GM19463 (cell line): ENCODE data around the gene LGSN.
"Not testable (repeated sequence)": the region's sequence is repeated elsewhere in the genome, so short reads cannot be mapped to it uniquely, and the experiment has no call there.

ENCODE experiments used
- ATAC-seq: cut with Tn5 transposase; IDR thresholded peaks from one replicate; pipeline ENCODE4 v1.9.1; 2021; ENCODE audit warnings: mild to moderate bottlenecking, moderate library complexity; ENCODE audit not compliant: unreplicated experiment

The LGSN gene

GRCh38 chr6:63307581-63308246, 12.1 kb downstream of the LGSN start:
- peak; percentile 84 for ATAC-seq

DNA sequence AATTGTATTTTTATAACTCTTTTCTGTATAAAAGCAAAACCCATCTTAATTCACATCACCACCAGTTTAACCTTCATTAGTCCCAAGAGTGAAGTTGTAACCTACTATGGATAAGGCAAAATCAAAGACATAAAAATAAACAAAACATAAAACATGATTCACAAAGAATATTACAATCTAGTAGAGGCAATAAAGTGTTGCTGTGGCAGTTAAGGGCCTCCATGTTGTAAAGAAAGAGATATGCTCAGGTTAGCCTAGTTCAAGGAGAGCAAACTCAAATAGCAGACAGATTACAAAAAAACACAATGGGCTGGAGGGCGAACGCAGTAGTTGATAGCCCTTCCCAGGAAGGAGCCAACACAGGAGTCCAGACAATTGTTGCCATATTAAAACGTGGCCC, 13.4 kb downstream of the LGSN start:
- no peak for ATAC-seq

DNA sequence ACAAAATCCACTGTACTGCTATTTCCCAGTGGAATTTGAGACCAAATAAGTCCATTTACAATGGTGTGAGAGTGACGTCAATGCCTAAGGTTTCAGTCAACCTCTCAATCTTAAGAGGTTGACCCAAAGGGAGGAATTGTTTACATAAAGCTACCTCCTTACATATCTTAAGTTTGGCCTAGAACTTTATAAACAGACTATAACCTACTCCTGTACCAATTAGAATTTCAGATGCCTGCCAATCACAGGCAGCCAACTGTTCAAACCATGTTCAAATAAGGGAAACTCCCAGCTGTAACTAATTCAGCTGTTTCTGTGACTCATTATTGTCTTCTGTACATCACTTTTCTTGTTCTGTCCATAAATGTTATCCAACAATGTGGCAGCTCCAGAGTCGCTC, 14.5 kb downstream of the LGSN start:
- peak; percentile 41 for ATAC-seq

DNA sequence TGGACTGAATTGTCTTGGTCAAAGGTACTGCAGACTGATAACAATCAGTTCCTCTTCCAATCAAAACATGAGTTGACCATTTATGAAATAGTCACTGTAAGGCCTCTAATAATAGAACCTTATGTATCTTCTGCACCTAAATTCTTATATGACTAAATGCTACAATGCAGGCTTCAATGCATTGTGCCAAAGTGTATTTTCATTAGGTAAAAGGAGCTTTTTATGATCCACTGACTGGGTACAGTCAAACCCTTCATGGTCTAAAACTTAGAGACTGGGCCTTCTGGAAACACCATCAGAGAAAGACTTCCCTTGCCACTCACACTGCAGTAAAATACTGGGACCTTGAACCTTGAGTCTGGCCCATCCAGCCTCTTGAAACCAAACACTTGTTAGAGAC, 16.3 kb downstream of the LGSN start:
- ATAC-seq: no peak

- no peak for ATAC-seq
These were observed 20.1 kb downstream of the LGSN start for GRCh38 chr6:63299667-63300066.

DNA sequence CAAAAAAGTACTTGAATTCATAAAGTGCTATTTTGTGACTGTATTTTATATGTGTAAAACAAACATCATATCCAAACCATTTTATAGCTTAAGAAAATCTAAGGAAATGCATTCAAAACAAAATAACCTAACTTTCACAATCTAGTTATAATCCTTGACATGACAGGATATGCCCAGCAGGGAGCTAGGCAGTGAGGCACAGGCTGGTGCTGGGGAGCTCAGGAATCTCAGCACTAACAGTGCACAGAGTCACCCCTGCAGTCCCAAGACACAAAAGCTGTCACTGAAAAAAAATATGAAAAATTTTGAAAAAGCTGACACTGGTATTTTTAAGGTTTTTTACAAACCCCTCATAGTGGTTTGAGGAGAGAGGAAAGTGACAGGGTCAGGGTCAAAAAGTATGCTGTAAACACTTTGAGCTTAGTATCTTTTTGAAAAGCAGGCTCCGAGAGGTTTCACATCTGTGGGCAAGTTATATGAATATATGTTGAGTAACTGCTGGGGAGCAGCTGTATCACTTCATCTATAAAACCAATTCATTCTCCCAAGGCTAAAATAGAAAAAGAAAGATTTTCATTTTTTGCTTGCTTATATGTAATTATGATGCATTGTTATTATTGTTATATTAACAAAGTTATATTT, 24.1 kb downstream of the LGSN start:
- no peak for ATAC-seq

GRCh38 chr6:63290492-63291058, 29.2 kb downstream of the LGSN start:
- no peak for ATAC-seq

GRCh38 chr6:63289269-63289872, 30.4 kb downstream of the LGSN start:
- no peak for ATAC-seq

DNA sequence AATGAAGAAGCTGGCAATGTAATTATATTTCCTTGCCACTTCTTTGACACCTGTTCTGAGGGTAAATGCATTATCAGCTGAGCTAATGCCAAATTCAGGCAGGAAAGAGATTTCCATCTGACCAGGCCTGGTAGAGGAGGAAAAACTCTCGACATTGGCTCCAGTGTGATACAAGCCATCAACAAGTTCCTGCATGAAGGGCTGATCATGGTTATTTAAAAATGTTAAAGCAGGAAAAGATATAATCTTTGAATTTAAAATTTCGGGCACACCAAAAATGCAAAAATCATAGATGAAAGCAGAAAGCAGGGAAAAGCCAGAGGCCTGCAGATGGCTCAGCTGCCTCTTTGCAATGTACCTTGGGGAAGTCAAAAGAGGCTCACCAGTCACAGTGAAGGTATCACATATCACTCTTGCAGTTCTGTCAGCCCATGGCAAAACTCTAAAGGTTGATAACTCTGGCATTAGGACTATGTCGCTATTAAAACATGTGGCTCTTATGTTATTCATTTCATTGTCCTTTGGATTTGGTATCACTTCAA, 39.1 kb downstream of the LGSN start:
- no peak for ATAC-seq

- ATAC-seq: peak; percentile 50
These were observed 40.9 kb downstream of the LGSN start for GRCh38 chr6:63278916-63279315.

DNA sequence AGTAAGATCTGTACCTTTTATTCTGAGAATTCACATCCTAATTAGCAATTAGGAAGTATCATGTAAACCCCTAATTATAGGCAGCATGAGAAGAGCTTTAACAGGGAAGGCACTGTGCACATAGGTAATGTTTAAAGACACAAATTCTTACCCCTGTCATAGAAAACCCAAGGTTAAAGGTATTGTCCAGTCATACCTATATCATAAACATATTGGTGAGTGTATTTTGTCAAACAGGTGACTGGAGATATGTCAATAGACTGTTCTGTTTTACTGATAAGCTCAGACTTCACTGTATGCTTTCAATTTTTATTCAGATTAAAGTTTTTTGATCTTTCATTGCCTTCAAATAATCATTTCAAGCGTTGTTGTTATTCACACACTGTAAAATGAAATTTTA, 43.8 kb downstream of the LGSN start:
- no peak for ATAC-seq

GRCh38 chr6:63274795-63275430, 44.9 kb downstream of the LGSN start:
- ATAC-seq: not testable (repeated sequence)

GRCh38 chr6:63272397-63272796, 47.4 kb downstream of the LGSN start:
- no peak for ATAC-seq

DNA sequence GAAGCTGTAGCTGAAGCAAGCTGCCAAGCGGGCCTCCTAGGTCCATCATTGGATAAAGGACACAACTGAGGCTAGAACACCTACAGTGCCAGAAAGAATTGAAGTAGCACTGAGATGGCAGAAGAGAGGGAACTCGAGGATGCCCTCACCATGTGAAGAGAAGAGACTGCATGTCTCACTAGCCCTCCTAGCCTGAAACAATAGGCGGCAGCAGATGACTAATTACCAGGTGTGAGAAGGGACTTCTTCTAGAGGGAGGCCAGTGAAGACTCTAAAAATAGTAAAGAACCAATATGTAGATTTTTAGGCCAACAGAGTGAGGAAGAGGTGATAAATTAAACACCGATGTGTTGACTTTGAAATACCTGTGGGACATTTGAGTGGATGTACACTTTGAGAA, 50.3 kb downstream of the LGSN start:
- ATAC-seq: peak; percentile 66

GRCh38 chr6:63268574-63268973, 51.2 kb downstream of the LGSN start:
- ATAC-seq: peak; percentile 76

GRCh38 chr6:63267828-63268227, 52.0 kb downstream of the LGSN start:
- ATAC-seq: no peak

GRCh38 chr6:63267046-63267445, 52.7 kb downstream of the LGSN start:
- no peak for ATAC-seq

GRCh38 chr6:63263444-63263843, 56.3 kb downstream of the LGSN start:
- ATAC-seq: no peak

GRCh38 chr6:63261820-63262219, 58.0 kb downstream of the LGSN start:
- no peak for ATAC-seq

DNA sequence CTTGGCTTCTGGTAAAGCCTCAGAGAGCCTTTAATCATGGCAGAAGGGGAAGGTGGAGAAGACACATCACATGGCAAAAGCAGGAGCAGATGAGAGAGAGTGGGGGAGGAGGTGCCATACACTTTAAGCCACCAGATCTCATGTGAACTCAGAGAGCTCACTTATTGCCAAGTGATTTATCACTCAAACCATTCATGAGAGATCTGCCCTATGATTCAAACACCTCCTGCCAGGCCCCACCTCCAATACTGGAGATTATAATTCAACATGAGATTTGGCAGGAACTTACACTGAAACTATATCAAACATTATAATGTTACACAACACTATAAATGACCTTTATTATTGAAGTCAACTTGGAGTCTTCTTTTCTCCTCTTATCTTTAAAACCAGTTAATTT, 60.6 kb downstream of the LGSN start:
- no peak for ATAC-seq

DNA sequence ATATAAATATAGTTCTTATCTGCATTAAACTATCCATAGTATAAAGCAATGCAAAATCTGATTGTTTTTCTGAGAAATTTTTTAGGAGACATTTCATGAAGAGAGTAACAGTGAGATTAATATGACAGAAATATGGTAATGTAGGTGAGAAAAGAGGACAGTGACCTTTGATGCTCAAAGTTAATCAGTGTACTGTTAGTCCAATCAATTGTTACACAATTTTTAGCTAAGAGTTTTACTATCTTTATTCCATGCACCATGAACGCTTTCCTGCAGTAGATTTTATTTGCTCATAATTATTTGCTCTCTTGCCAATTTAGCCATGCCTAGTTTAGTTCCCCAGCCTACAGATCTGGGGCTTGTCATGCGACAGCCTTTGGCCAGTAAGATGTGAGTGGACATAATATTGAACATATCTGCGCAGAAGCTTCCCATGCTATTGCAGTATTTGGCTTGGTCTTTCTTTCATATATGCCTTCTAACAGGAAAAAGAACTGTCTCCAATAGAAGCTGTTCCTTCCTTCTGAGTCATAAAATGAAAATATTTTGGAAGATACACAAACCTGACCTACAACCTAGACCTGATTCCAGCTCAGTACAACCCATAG, 69.8 kb downstream of the LGSN start:
- no peak for ATAC-seq
